Stomach (tissue), 9 donors: ENCODE data around the gene PIBF1. TPM values are rescaled to one million over a fixed set of nuclear protein-coding genes. Genes with fewer than 3 reads are reported as not detected.
"Not testable (repeated sequence)": the region's sequence is repeated elsewhere in the genome, so short reads cannot be mapped to it uniquely, and the experiment has no call there.

ENCODE experiments used
- DNase-seq, 2 donors: peaks; one replicate each; pipeline versions ENCODE4 v3.0.0 to v3.0.0-alpha.2; 2013 to 2019
- H3K27ac ChIP-seq, 5 donors: fragments of 200-600 bp in 4 of 5; sonication (generic) in 4 of 5; one replicate each; pipeline ENCODE4 v1.5.1; 2013 to 2019; ENCODE audit warnings: mild to moderate bottlenecking in 1 of 5, moderate library complexity in 1 of 5
- H3K27me3 ChIP-seq, 3 donors: fragments of 200-600 bp; sonication (generic); one replicate each; pipeline ENCODE4 v1.5.1; 2017 to 2019; ENCODE audit warnings: mixed run types in 1 of 3
- H3K36me3 ChIP-seq, 4 donors: fragments of 200-600 bp; sonication (generic); 1 replicate in 3 of 4; 2 replicates in 1 of 4; pipeline ENCODE4 v1.5.1; 2016 to 2019
- H3K4me1 ChIP-seq, 4 donors: fragments of 200-600 bp; sonication (generic); one replicate each; pipeline ENCODE4 v1.5.1; 2016 to 2019
- H3K4me3 ChIP-seq, 4 donors: fragments of 200-600 bp; sonication (generic) in 3 of 4; one replicate each; pipeline ENCODE4 v1.5.1; 2016 to 2019; ENCODE audit warnings: mild to moderate bottlenecking in 1 of 4
- H3K9me3 ChIP-seq, 4 donors: fragments of 200-600 bp; sonication (generic); one replicate each; pipeline ENCODE4 v1.5.1; 2016 to 2019
- EP300 ChIP-seq: sonication (generic); formaldehyde crosslinking; IDR thresholded peaks from one replicate; pipeline ENCODE4 v1.6.1; 2017; ENCODE audit warnings: antibody characterized with exemption
- POLR2A ChIP-seq, 4 donors: fragments of 450-650 bp; IDR thresholded peaks; one replicate each; pipeline ENCODE4 v1.6.1; 2016; ENCODE audit warnings: antibody characterized with exemption in 4 of 4, control low read depth in 2 of 4, mild to moderate bottlenecking in 1 of 4, moderate library complexity in 1 of 4
- POLR2AphosphoS5 ChIP-seq, 3 donors: sonication (generic); formaldehyde crosslinking; IDR thresholded peaks; one replicate each; pipeline ENCODE4 v1.6.1; 2016; ENCODE audit warnings: antibody characterized with exemption in 3 of 3
- WGBS, 5 donors: extraction: QIAGEN DNeasy Blood & Tissue Kit in 3 of 5; methylation state at CpG; one replicate each; pipeline versions ENCODE4 v1.1.5 to v1.1.7; 2013 to 2018; 5-methylcytosine and 5-hydroxymethylcytosine counted together
- intact Hi-C: fragments of 100-400 bp; cut with DNase I; formaldehyde crosslinking; loops from one replicate; pipeline ENCODE4 v1.15.1; 2023; ENCODE audit warnings: low total_unique reads
- polyA plus RNA-seq, 3 donors: library from polyadenylated mRNA; stranded (reverse); fragments of 200-250 nt; gene quantifications; one replicate each; pipeline ENCODE4 v1.2.3, GENCODE V29; 2013
- total RNA-seq, 5 donors: library from RNA; depleted of rRNA; stranded (reverse); fragments of >200 nt; gene quantifications; one replicate each; pipeline versions ENCODE4 v1.1.0 to v1.2.3, GENCODE V29; 2014 to 2016
- TF ChIP-seq, protein P1 (sequence below), 7 experiments: fragments of 450-650 bp in 4 of 7; fragments of 200-600 bp in 3 of 7; sonication (generic) in 3 of 7; IDR thresholded peaks; one replicate each; pipeline ENCODE4 v1.5.1; 2016 to 2019; ENCODE audit warnings: antibody characterized with exemption in 7 of 7, control low read depth in 2 of 7, mild to moderate bottlenecking in 1 of 7
- donor health status: healthy with polysubstance abuse.
- donor health status: Bipolar disorder and iron deficiency.
- donor health status: healthy.

The PIBF1 gene
- total and polyA plus RNA-seq, 8 donors: 6.1 to 67.6 (median 17.8) TPM

GRCh38 chr13:72896869-72897268 lies 114.9 kb downstream of the PIBF1 start:
- H3K9me3 ChIP-seq: no peaks in the 10 kb centered on the region
- H3K27me3 ChIP-seq: no peaks in the 10 kb centered on the region
- no peak for TF ChIP-seq POLR2A (IDR thresholded peaks at IDR 0.05)
- TF ChIP-seq, protein P1, sequence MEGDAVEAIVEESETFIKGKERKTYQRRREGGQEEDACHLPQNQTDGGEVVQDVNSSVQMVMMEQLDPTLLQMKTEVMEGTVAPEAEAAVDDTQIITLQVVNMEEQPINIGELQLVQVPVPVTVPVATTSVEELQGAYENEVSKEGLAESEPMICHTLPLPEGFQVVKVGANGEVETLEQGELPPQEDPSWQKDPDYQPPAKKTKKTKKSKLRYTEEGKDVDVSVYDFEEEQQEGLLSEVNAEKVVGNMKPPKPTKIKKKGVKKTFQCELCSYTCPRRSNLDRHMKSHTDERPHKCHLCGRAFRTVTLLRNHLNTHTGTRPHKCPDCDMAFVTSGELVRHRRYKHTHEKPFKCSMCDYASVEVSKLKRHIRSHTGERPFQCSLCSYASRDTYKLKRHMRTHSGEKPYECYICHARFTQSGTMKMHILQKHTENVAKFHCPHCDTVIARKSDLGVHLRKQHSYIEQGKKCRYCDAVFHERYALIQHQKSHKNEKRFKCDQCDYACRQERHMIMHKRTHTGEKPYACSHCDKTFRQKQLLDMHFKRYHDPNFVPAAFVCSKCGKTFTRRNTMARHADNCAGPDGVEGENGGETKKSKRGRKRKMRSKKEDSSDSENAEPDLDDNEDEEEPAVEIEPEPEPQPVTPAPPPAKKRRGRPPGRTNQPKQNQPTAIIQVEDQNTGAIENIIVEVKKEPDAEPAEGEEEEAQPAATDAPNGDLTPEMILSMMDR (IDR thresholded peaks at IDR 0.05): no peak
- no peak for TF ChIP-seq POLR2AphosphoS5 (IDR thresholded peaks at IDR 0.05)
- TF ChIP-seq EP300: no peak
- H3K4me3 ChIP-seq: no peak overlapping the region
- H3K36me3 ChIP-seq: peaks cover 0 to 22% (median 12%) of the 10 kb centered on the region in 4 donors
- H3K4me1 ChIP-seq: no peaks in the 10 kb centered on the region
- H3K27ac ChIP-seq: no peak overlapping the region
- intact Hi-C loops: no loop called here
- no peak for DNase-seq
- 97 to 100% (median 98%) methylated on average over 4 of the region's 4 CpGs for WGBS, 5 donors

DNA sequence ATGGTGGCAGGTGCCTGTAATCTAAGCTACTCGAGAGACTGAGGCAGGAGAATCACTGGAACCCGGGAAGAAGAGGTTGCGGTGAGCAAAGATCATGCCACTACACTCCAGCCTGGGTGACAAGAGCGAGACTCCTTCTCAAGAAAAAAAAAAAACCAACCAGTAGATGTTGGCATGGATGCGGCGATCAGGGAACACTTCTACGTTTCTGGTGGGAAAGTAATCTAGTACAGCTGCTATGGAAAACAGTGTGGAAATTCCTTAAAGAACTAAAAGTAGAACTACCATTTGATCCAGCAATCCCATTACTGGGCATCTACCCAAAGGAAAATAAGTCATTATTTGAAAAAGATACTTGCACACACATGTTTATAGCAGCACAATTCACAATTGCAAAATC lies 119.6 kb downstream of the PIBF1 start:
- H3K4me1 ChIP-seq, H3K27ac ChIP-seq, intact Hi-C loops, H3K27me3 ChIP-seq, DNase-seq, H3K9me3 ChIP-seq, H3K4me3 ChIP-seq: not testable (repeated sequence)
- peaks cover 0 to 12% (median 9%) of the 10 kb centered on the region in 4 donors for H3K36me3 ChIP-seq
- WGBS, 5 donors: 81 to 86% (median 84%) methylated on average over 6 to 7 of the region's 7 CpGs

DNA sequence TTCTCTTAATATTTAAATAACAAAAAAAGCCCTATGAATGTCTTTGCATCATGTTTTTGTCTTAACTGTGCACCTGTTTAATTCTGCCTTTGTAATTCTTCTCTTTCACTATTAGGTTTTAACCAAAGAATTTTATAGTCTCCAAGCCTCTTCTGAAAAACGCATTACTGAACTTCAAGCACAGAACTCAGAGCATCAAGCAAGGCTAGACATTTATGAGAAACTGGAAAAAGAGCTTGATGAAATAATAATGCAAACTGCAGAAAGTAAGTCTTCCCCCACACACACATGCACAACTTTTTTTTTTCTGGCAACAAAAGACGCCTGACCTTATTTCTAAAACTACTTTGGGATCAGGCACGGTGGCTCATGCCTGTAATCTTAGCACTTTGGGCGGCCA lies 126.5 kb downstream of the PIBF1 start:
- intact Hi-C loops: no loop called here
- Histone ChIP-seq H3K27ac (no peak overlapping the region), H3K27me3 (no peaks in the 10 kb centered on the region), H3K9me3 (no peaks in the 10 kb centered on the region), H3K36me3 (peaks cover 8 to 55% (median 45%) of the 10 kb centered on the region in 4 donors), H3K4me3 (no peak overlapping the region), H3K4me1 (no peaks in the 10 kb centered on the region)
- DNase-seq: no peak
- WGBS, 5 donors: 94 to 97% (median 95%) methylated on average over 4 of the region's 4 CpGs
- TF ChIP-seq, protein P1 (IDR thresholded peaks at IDR 0.05): no peak
- TF ChIP-seq POLR2AphosphoS5 (IDR thresholded peaks at IDR 0.05) (no peak), EP300 (no peak), POLR2A (IDR thresholded peaks at IDR 0.05) (no peak)

- DNase-seq: no peak
- H3K27me3 ChIP-seq: no peaks in the 10 kb centered on the region
- H3K4me3 ChIP-seq: no peak overlapping the region
- TF ChIP-seq POLR2AphosphoS5 (IDR thresholded peaks at IDR 0.05): no peak
- TF ChIP-seq, protein P1 (IDR thresholded peaks at IDR 0.05): no peak
- no peak for TF ChIP-seq EP300
- no peak for TF ChIP-seq POLR2A (IDR thresholded peaks at IDR 0.05)
- no peaks in the 10 kb centered on the region for H3K9me3 ChIP-seq
- no peaks in the 10 kb centered on the region for H3K4me1 ChIP-seq
- H3K36me3 ChIP-seq: peaks cover 8 to 47% (median 40%) of the 10 kb centered on the region in 4 donors
- WGBS, 5 donors: 88 to 99% (median 96%) methylated on average over 1 of the region's 1 CpG
- H3K27ac ChIP-seq: no peak overlapping the region
- intact Hi-C loops: no loop called here
These were observed 130.0 kb downstream of the PIBF1 start for GRCh38 chr13:72911981-72912380.

DNA sequence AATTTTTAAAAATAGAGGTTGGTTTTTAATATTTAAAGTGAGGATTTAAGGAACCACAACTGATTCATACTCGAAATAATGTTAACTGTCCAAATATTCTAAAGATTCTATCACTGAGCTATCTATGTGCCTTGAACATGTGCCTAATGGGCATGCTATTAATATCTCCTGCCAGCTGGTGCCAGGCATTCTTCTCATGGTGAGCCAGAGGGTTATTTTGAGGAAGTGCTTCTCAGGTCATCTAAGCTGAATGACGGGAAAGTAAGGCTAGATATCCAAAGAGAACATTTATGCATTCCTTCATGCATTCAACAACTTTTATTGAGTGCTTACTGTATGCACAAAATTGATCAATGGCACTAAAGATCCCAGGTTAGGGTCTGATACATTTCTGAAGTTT lies 138.2 kb downstream of the PIBF1 start:
- TF ChIP-seq EP300 (no peak), POLR2A (IDR thresholded peaks at IDR 0.05) (no peak), POLR2AphosphoS5 (IDR thresholded peaks at IDR 0.05) (no peak)
- TF ChIP-seq, protein P1 (IDR thresholded peaks at IDR 0.05): no peak
- 26 to 45% (median 36%) methylated on average over 2 of the region's 2 CpGs for WGBS, 5 donors
- DNase-seq: peak in 1 of 2 donors; percentile 9
- peaks cover 0 to 10% (median 0%) of the 10 kb centered on the region in 4 donors for H3K4me1 ChIP-seq
- intact Hi-C loops: no loop called here
- H3K36me3 ChIP-seq: peaks cover 0 to 48% (median 19%) of the 10 kb centered on the region in 4 donors
- peak overlapping the region in 2 of 5 donors; percentile 2 to 34 for H3K27ac ChIP-seq
- no peaks in the 10 kb centered on the region for H3K27me3 ChIP-seq
- H3K9me3 ChIP-seq: no peaks in the 10 kb centered on the region
- H3K4me3 ChIP-seq: no peak overlapping the region
